Type B pancreatic cell (in vitro differentiated cells): ENCODE results near the gene BLTP2. TPM values are rescaled to one million over a fixed set of nuclear protein-coding genes. Genes with fewer than 3 reads are reported as not detected.
A peak's percentile ranks its signal among the peaks of the same experiment; 100 is the strongest.

Experiments used
- DNase-seq: peaks from one replicate; pipeline ENCODE4 v3.0.0; 2021; ENCODE audit warnings: mixed read lengths; ENCODE audit not compliant: unreplicated experiment; ENCODE audit errors: extremely low spot score
- H3K27ac Mint-ChIP-seq: 2 replicates; pipeline ENCODE4 v1.8.0; 2021; ENCODE audit warnings: mild to moderate bottlenecking, mixed read lengths
- H3K27me3 Mint-ChIP-seq: 2 replicates; pipeline ENCODE4 v1.8.0; 2021; ENCODE audit warnings: mixed read lengths
- H3K36me3 Mint-ChIP-seq: 2 replicates; pipeline ENCODE4 v1.8.0; 2021; ENCODE audit warnings: mixed read lengths
- H3K4me1 Mint-ChIP-seq: one replicate; pipeline ENCODE4 v1.8.0; 2021; ENCODE audit warnings: mixed read lengths; ENCODE audit not compliant: unreplicated experiment
- H3K4me3 Mint-ChIP-seq: 2 replicates; pipeline ENCODE4 v1.8.0; 2021; ENCODE audit warnings: mild to moderate bottlenecking, mixed read lengths
- H3K9me3 Mint-ChIP-seq: 2 replicates; pipeline ENCODE4 v1.8.0; 2021; ENCODE audit warnings: mixed read lengths
- total RNA-seq: library from RNA; stranded (reverse); gene quantifications from 2 replicates; pipeline ENCODE4 v1.2.1, GENCODE V29; 2021; ENCODE audit warnings: low replicate concordance
- TF ChIP-seq, protein P1 (sequence below): fragments of 200-600 bp; sonication (generic); conservative IDR thresholded peaks from 2 replicates; pipeline ENCODE4 v1.5.0; 2021; ENCODE audit warnings: antibody characterized with exemption, mild to moderate bottlenecking

BLTP2 gene
- total RNA-seq, 1 donor from 2014 or later = 151 TPM

DNA sequence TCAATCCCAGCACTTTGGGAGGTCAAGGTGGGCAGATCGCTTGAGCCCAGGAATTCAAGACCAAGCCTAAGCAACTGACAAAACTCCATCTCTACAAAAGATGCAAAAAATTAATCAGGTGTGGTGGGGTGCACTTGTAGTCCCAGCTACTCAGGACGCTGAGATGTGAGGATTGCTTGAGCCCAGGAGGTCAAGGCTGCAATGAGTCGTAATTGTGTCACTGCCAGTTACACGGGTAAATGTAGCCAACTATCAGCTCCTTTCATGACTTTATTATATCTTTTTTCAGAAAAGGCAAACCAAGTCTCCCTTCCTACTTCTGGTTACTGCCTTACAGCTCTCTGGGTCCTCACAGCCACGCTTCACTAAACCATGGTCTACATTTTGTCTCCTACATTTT, 12.8 kb upstream of the BLTP2 start:
- Mint-ChIP-seq H3K27ac (no peak overlapping the region), H3K4me1 (peaks cover 10% of the 10 kb centered on the region), H3K36me3 (peaks cover 22% of the 10 kb centered on the region), H3K27me3 (no peaks in the 10 kb centered on the region), H3K4me3 (no peak overlapping the region), H3K9me3 (no peaks in the 10 kb centered on the region)
- no peak for DNase-seq
- TF ChIP-seq, protein P1, sequence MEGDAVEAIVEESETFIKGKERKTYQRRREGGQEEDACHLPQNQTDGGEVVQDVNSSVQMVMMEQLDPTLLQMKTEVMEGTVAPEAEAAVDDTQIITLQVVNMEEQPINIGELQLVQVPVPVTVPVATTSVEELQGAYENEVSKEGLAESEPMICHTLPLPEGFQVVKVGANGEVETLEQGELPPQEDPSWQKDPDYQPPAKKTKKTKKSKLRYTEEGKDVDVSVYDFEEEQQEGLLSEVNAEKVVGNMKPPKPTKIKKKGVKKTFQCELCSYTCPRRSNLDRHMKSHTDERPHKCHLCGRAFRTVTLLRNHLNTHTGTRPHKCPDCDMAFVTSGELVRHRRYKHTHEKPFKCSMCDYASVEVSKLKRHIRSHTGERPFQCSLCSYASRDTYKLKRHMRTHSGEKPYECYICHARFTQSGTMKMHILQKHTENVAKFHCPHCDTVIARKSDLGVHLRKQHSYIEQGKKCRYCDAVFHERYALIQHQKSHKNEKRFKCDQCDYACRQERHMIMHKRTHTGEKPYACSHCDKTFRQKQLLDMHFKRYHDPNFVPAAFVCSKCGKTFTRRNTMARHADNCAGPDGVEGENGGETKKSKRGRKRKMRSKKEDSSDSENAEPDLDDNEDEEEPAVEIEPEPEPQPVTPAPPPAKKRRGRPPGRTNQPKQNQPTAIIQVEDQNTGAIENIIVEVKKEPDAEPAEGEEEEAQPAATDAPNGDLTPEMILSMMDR = no peak

DNA sequence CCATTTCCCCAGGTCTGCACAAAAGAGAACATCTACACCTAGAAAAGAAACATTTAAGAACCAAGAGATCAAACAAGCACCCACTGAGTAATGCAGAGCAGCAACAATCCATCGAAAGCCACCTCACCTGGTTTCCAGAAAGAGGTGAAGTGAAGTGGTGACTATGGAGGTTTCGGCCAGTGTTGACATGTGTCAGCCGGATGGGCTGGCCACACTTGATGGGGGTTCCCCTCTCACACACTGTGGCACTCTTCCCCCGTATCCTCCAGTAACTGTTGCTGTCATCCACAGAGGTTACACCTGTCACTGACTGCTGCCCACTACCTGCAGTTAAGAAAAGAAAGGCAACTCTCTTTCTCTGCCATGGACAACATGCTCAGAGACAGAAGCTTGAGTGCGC, 10.2 kb upstream of the BLTP2 start:
- TF ChIP-seq, protein P1 = no peak
- no peak for DNase-seq
- Mint-ChIP-seq H3K27ac (no peak overlapping the region), H3K27me3 (no peaks in the 10 kb centered on the region), H3K36me3 (peaks cover 13% of the 10 kb centered on the region), H3K4me3 (no peak overlapping the region), H3K9me3 (no peaks in the 10 kb centered on the region), H3K4me1 (no peaks in the 10 kb centered on the region)

DNA sequence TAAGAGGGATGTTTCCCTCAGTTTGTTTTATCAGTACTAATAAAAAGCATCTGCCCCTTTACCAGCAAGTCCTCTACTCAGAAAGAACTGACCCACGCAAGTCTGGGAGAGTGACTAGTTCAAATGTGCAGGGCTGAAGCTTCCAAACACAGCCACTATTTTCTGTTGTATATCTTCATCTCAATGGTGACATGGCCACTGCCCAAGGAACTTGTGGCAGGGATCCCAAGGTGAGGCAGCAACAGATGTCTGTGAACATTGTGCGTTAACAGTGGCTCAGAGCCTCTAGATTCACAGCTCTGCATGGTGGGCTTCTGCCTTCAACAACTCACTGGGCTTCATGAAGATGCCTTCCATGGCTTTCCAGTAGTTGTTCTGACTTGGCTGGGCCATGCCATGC, 3.7 kb upstream of the BLTP2 start:
- H3K36me3 Mint-ChIP-seq = peaks cover 8% of the 10 kb centered on the region
- no peaks in the 10 kb centered on the region for H3K27me3 Mint-ChIP-seq
- no peaks in the 10 kb centered on the region for H3K9me3 Mint-ChIP-seq
- no peak overlapping the region for H3K4me3 Mint-ChIP-seq
- H3K4me1 Mint-ChIP-seq = peaks cover 21% of the 10 kb centered on the region
- DNase-seq = no peak
- H3K27ac Mint-ChIP-seq = peak overlapping the region; percentile 26
- TF ChIP-seq, protein P1 = no peak

DNA sequence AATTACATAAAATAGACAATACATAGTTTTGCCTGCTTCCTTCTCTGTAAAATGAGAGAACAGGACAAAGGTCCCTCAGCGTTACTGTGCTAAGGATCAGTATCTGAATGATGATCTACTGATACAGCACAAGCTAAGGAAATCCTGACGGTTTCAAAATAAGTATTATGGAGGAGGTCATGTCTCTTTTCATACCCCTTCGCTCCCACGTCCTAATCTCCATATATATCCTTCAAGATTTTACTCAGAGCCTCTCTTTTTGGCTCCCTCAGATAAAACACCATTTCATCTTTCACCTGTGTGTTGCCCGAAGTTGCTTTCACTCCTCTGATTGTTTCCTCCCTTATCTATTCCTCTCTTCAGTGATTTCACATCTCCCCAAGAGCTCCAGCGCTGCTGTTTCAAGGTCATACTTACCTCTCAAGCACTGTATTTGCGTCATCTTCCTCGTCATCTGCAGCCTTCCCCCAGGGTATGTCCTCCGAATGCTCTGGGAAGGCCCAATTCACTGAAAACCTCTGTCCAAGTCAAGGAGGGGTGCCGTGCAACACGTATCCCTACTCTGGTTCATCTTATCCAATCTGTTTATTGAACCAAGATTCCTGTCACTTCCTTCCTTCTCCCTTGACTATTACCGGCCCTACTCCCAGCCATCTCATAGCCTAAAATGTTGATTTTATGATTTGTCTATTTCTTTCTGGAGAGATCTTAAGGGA, 1.2 kb upstream of the BLTP2 start:
- Mint-ChIP-seq H3K36me3 (peaks cover 14% of the 10 kb centered on the region), H3K27ac (peak overlapping the region; percentile 96)

DNA sequence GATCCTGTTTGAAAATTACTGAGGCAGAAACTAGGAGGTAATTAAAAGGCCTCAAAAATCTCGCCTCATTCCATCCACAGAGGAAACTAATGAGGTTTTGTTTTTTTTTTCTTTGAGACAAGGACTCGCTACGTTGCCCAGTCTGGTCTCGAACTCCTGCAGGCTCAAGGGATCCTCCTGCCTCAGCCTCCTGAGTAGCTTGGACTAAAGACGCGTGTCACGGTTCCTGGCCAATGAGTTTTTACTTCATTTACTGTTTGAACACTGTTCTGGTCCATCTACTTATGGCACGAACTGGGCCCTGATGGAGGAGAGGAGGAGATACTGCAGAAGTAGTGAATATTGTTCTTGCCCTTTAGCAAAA, 600 bp upstream of the BLTP2 start:
- H3K4me3 Mint-ChIP-seq = peak overlapping the region; percentile 92
- H3K9me3 Mint-ChIP-seq = no peaks in the 10 kb centered on the region
- peaks cover 15% of the 10 kb centered on the region for H3K36me3 Mint-ChIP-seq
- DNase-seq = no peak
- peak overlapping the region; percentile 96 for H3K27ac Mint-ChIP-seq
- H3K4me1 Mint-ChIP-seq = peaks cover 22% of the 10 kb centered on the region
- TF ChIP-seq, protein P1 = no peak
- H3K27me3 Mint-ChIP-seq = no peaks in the 10 kb centered on the region

More for the DNA sequence above, 1.2 kb upstream of the BLTP2 start:
- peaks cover 22% of the 10 kb centered on the region for H3K4me1 Mint-ChIP-seq
- no peak for DNase-seq
- TF ChIP-seq, protein P1 = no peak
- H3K27me3 Mint-ChIP-seq = no peaks in the 10 kb centered on the region
- H3K9me3 Mint-ChIP-seq = no peaks in the 10 kb centered on the region
- peak overlapping the region; percentile 92 for H3K4me3 Mint-ChIP-seq
